CD4-positive, alpha-beta T cell (primary cell): ENCODE data around the gene KCNC1. TPM values are rescaled to one million over a fixed set of nuclear protein-coding genes. Genes with fewer than 3 reads are reported as not detected.

Experiments used
- ATAC-seq: fragments of 200-7000 bp; cut with Tn5 transposase; one replicate; pipeline ENCODE4 v1.10.0; 2022; ENCODE audit warnings: mild to moderate bottlenecking; ENCODE audit not compliant: poor library complexity
- CTCF ChIA-PET: fragments of 350-600 bp; sonication (Branson Sonifier 250); formaldehyde crosslinking; loops from one replicate; lab custom pipeline; 2021; ENCODE audit warnings: antibody characterized with exemption, inconsistent platforms; lab: Charles Lee
- POLR2A ChIA-PET: fragments of 350-600 bp; sonication (Branson Sonifier 250); formaldehyde crosslinking; loops from one replicate; lab custom pipeline; 2021; ENCODE audit warnings: antibody characterized with exemption, inconsistent platforms; lab: Charles Lee
- DNase-seq, 14 experiments: peaks; one replicate each; pipeline ENCODE4 v3.0.0-alpha.2; 2013 to 2020; ENCODE audit warnings: mixed read lengths in 2 of 14
- H3K27ac ChIP-seq, 2 donors: one replicate each; pipeline versions ENCODE4 v1.5.1 to v1.7.0; 2013; ENCODE audit warnings: low read length in 2 of 2, low read depth in 1 of 2, mild to moderate bottlenecking in 1 of 2
- H3K27me3 ChIP-seq, 2 experiments: 1 replicate in 1 of 2; 2 replicates in 1 of 2; pipeline versions ENCODE4 v1.6.1 to v1.7.0; 2013; ENCODE audit warnings: low read length in 2 of 2, control low read depth in 1 of 2, mild to moderate bottlenecking in 1 of 2, moderate library complexity in 1 of 2; ENCODE audit not compliant: insufficient read depth in 2 of 2, control insufficient read depth in 1 of 2
- H3K36me3 ChIP-seq: one replicate; pipeline ENCODE4 v1.6.1; 2013; ENCODE audit warnings: low read length, control low read depth; ENCODE audit not compliant: insufficient read depth
- H3K4me1 ChIP-seq: one replicate; pipeline ENCODE4 v1.6.1; 2013; ENCODE audit warnings: low read length, control low read depth; ENCODE audit not compliant: insufficient read depth
- H3K4me3 ChIP-seq: one replicate; pipeline ENCODE4 v1.5.1; 2013; ENCODE audit warnings: mild to moderate bottlenecking, low read length, moderate library complexity
- H3K9me3 ChIP-seq, 2 experiments: 1 replicate in 1 of 2; 2 replicates in 1 of 2; pipeline versions ENCODE4 v1.6.1 to v1.7.0; 2013; ENCODE audit warnings: low read length in 2 of 2, mild to moderate bottlenecking in 2 of 2, control low read depth in 1 of 2, moderate library complexity in 1 of 2; ENCODE audit not compliant: control insufficient read depth in 1 of 2, insufficient read depth in 1 of 2
- H3K27ac Mint-ChIP-seq: one replicate; pipeline ENCODE4 v1.8.0; 2020; ENCODE audit warnings: mixed read lengths
- H3K27me3 Mint-ChIP-seq: one replicate; pipeline ENCODE4 v1.8.0; 2021; ENCODE audit warnings: mixed read lengths
- H3K36me3 Mint-ChIP-seq: one replicate; pipeline ENCODE4 v1.8.0; 2021; ENCODE audit warnings: low read depth, mixed read lengths
- H3K4me1 Mint-ChIP-seq: one replicate; pipeline ENCODE4 v1.8.0; 2021; ENCODE audit warnings: low read depth, mixed read lengths
- H3K4me3 Mint-ChIP-seq: one replicate; pipeline ENCODE4 v1.8.0; 2020; ENCODE audit warnings: mild to moderate bottlenecking, mixed read lengths
- H3K9me3 Mint-ChIP-seq: one replicate; pipeline ENCODE4 v1.8.0; 2020; ENCODE audit warnings: mixed read lengths
- CTCF ChIP-seq: fragments of 200-600 bp; IDR thresholded peaks from one replicate; pipeline ENCODE4 v1.8.0; 2022; ENCODE audit warnings: antibody characterized with exemption, mild to moderate bottlenecking
- intact Hi-C, 2 experiments: fragments of 100-400 bp; cut with DNase I in 1 of 2; cut with micrococcal nuclease in 1 of 2; formaldehyde crosslinking; loops; one replicate each; pipeline versions ENCODE4 v1.15.1 to v1.9.0; 2023 to 2025; cut with DNase I, micrococcal nuclease
- total RNA-seq, 174 experiments: library from RNA in 2 of 174; stranded (reverse) in 2 of 174; gene quantifications; one replicate each; pipeline ENCODE4 v1.2.3 and lab custom pipeline; 2021 to 2026

The KCNC1 gene
- total RNA-seq, 2 experiments from 2014 or later = not detected

GRCh38 chr11:17767301-17767885 lies 32.8 kb downstream of the KCNC1 start:
- CTCF ChIA-PET = no interaction called here

GRCh38 chr11:17767914-17768313 lies 33.3 kb downstream of the KCNC1 start:
- no peaks in the 10 kb centered on the region for H3K9me3 Mint-ChIP-seq
- peaks cover 15% of the 10 kb centered on the region for H3K27me3 Mint-ChIP-seq
- H3K4me1 Mint-ChIP-seq = no peaks in the 10 kb centered on the region
- intact Hi-C loops = no loop called here
- H3K36me3 ChIP-seq = no peaks in the 10 kb centered on the region
- no peaks in the 10 kb centered on the region for H3K36me3 Mint-ChIP-seq
- H3K27me3 ChIP-seq = no peaks in the 10 kb centered on the region
- no peaks in the 10 kb centered on the region for H3K4me1 ChIP-seq
- no peak overlapping the region for H3K4me3 Mint-ChIP-seq
- ChIA-PET CTCF (no interaction called here), POLR2A (no interaction called here)
- H3K27ac ChIP-seq = no peak overlapping the region
- ATAC-seq (no peak), DNase-seq (no peak)
- H3K4me3 ChIP-seq = no peak overlapping the region
- peaks cover 0 to 13% of the 10 kb centered on the region in 2 experiments for H3K9me3 ChIP-seq
- TF ChIP-seq CTCF = no peak
- no peak overlapping the region for H3K27ac Mint-ChIP-seq

More at GRCh38 chr11:17767301-17767885, 32.8 kb downstream of the KCNC1 start:
- Mint-ChIP-seq H3K27ac (no peak overlapping the region), H3K36me3 (no peaks in the 10 kb centered on the region), H3K9me3 (no peaks in the 10 kb centered on the region), H3K4me3 (no peak overlapping the region), H3K4me1 (no peaks in the 10 kb centered on the region), H3K27me3 (peaks cover 15% of the 10 kb centered on the region)
- Histone ChIP-seq H3K4me3 (no peak overlapping the region), H3K4me1 (no peaks in the 10 kb centered on the region), H3K9me3 (peaks cover 0 to 8% of the 10 kb centered on the region in 2 experiments), H3K36me3 (no peaks in the 10 kb centered on the region), H3K27me3 (no peaks in the 10 kb centered on the region), H3K27ac (no peak overlapping the region)
- TF ChIP-seq CTCF = no peak
- intact Hi-C loops = no loop called here
- DNase-seq (no peak), ATAC-seq (no peak)
- POLR2A ChIA-PET = no interaction called here

GRCh38 chr11:17768547-17768946 lies 34.0 kb downstream of the KCNC1 start:
- TF ChIP-seq CTCF = no peak
- POLR2A ChIA-PET = no interaction called here

More at GRCh38 chr11:17768547-17768946, 34.0 kb downstream of the KCNC1 start:
- H3K4me1 ChIP-seq = no peaks in the 10 kb centered on the region
- Mint-ChIP-seq H3K9me3 (no peaks in the 10 kb centered on the region), H3K4me3 (no peak overlapping the region), H3K4me1 (no peaks in the 10 kb centered on the region), H3K27me3 (peaks cover 15% of the 10 kb centered on the region), H3K27ac (no peak overlapping the region), H3K36me3 (no peaks in the 10 kb centered on the region)
- H3K27ac ChIP-seq = no peak overlapping the region
- no peak for ATAC-seq
- no peak for DNase-seq
- H3K4me3 ChIP-seq = no peak overlapping the region
- intact Hi-C loops = no loop called here
- CTCF ChIA-PET = no interaction called here
- peaks cover 0 to 14% of the 10 kb centered on the region in 2 experiments for H3K9me3 ChIP-seq
- no peaks in the 10 kb centered on the region for H3K27me3 ChIP-seq
- H3K36me3 ChIP-seq = no peaks in the 10 kb centered on the region
